ENCODE measurements around the gene FBXW9. TPM values are rescaled to one million over a fixed set of nuclear protein-coding genes. Genes with fewer than 3 reads are reported as not detected.
"Not testable (repeated sequence)": the region's sequence is repeated elsewhere in the genome, so short reads cannot be mapped to it uniquely, and the experiment has no call there.

FBXW9 gene
- total RNA-seq, 2 donors from 2014 or later = 1.8 TPM

GRCh38 chr19:12701596-12702282, 5.3 kb upstream of the FBXW9 start:
- no peak for TF ChIP-seq CTCF (IDR thresholded peaks at IDR 0.05)
- H3K36me3 ChIP-seq = peaks cover 68% of the 10 kb centered on the region
- DNase-seq (ENCODE audit: low spot score) = no peak
- no peak overlapping the region for H3K4me3 ChIP-seq
- no peak overlapping the region for H3K27ac ChIP-seq
- H3K9me3 ChIP-seq = no peaks in the 10 kb centered on the region
- H3K4me1 ChIP-seq = peaks cover 0 to 6% of the 10 kb centered on the region in 2 donors
- H3K27me3 ChIP-seq = no peaks in the 10 kb centered on the region

GRCh38 chr19:12698138-12698537, 1.7 kb upstream of the FBXW9 start:
- TF ChIP-seq CTCF (IDR thresholded peaks at IDR 0.05) = no peak
- Histone ChIP-seq H3K27ac (no peak overlapping the region), H3K9me3 (no peaks in the 10 kb centered on the region), H3K36me3 (peaks cover 32% of the 10 kb centered on the region), H3K4me1 (peaks cover 0 to 19% of the 10 kb centered on the region in 2 donors), H3K4me3 (no peak overlapping the region), H3K27me3 (no peaks in the 10 kb centered on the region)
- no peak for DNase-seq (ENCODE audit: low spot score)

- H3K4me3 ChIP-seq; H3K27me3 ChIP-seq; H3K27ac ChIP-seq; DNase-seq (ENCODE audit: low spot score); H3K9me3 ChIP-seq: not testable (repeated sequence)
- peaks cover 25% of the 10 kb centered on the region for H3K36me3 ChIP-seq
- peaks cover 0 to 19% of the 10 kb centered on the region in 2 donors for H3K4me1 ChIP-seq
Measured at GRCh38 chr19:12697425-12697824, 994 bp upstream of the FBXW9 start.

GRCh38 chr19:12695997-12696365, 450 bp downstream of the FBXW9 start:
- Histone ChIP-seq H3K27me3 (no peaks in the 10 kb centered on the region), H3K36me3 (peaks cover 11% of the 10 kb centered on the region), H3K4me3 (peak overlapping the region; percentile 53 to 78), H3K4me1 (peaks cover 0 to 19% of the 10 kb centered on the region in 2 donors), H3K9me3 (no peaks in the 10 kb centered on the region), H3K27ac (peak overlapping the region in 1 of 2 donors; percentile 81)
- DNase-seq (ENCODE audit: low spot score) = no peak
- TF ChIP-seq CTCF (IDR thresholded peaks at IDR 0.05) = no peak

GRCh38 chr19:12695514-12695913, 917 bp downstream of the FBXW9 start:
- TF ChIP-seq CTCF (IDR thresholded peaks at IDR 0.05) = no peak
- Histone ChIP-seq H3K4me3 (peak overlapping the region in 1 of 2 donors; percentile 78), H3K27me3 (no peaks in the 10 kb centered on the region), H3K36me3 (peaks cover 6% of the 10 kb centered on the region), H3K4me1 (peaks cover 0 to 19% of the 10 kb centered on the region in 2 donors), H3K9me3 (no peaks in the 10 kb centered on the region), H3K27ac (no peak overlapping the region)
- no peak for DNase-seq (ENCODE audit: low spot score)

- Histone ChIP-seq H3K27me3 (no peaks in the 10 kb centered on the region), H3K27ac (no peak overlapping the region), H3K4me1 (peaks cover 0 to 19% of the 10 kb centered on the region in 2 donors), H3K36me3 (peaks cover 2% of the 10 kb centered on the region), H3K9me3 (no peaks in the 10 kb centered on the region), H3K4me3 (no peak overlapping the region)
- no peak for TF ChIP-seq CTCF (IDR thresholded peaks at IDR 0.05)
- no peak for DNase-seq (ENCODE audit: low spot score)
Measured at GRCh38 chr19:12695096-12695495, 1.3 kb downstream of the FBXW9 start.
